Uterus (tissue), 2 donors: ENCODE results near the gene THSD1.

Source experiments
- CTCF ChIP-seq, 4 experiments: fragments of 200-600 bp in 2 of 4; fragments of 450-650 bp in 2 of 4; sonication (generic) in 2 of 4; IDR thresholded peaks; one replicate each; pipeline ENCODE4 v1.5.1; 2016 to 2019; ENCODE audit warnings: antibody characterized with exemption in 4 of 4, mild to moderate bottlenecking in 2 of 4, moderate library complexity in 1 of 4
- POLR2A ChIP-seq, 2 donors: fragments of 450-650 bp; IDR thresholded peaks; one replicate each; pipeline ENCODE4 v1.6.1; 2016; ENCODE audit warnings: antibody characterized with exemption in 2 of 2, mild to moderate bottlenecking in 1 of 2, moderate library complexity in 1 of 2

- TF ChIP-seq CTCF (IDR thresholded peaks at IDR 0.05) (no peak), POLR2A (IDR thresholded peaks at IDR 0.05) (no peak)
These were observed 52.8 kb downstream of the THSD1 start for GRCh38 chr13:52353193-52353592.
